Right atrium auricular region (tissue), 2 donors: ENCODE results near the gene SLC8B1. TPM values are rescaled to one million over a fixed set of nuclear protein-coding genes. Genes with fewer than 3 reads are reported as not detected.
A peak's percentile ranks its signal among the peaks of the same experiment; 100 is the strongest.

Experiments used
- DNase-seq: peaks from one replicate; pipeline ENCODE4 v3.0.0-alpha.2; 2019; ENCODE audit warnings: low spot score
- H3K27ac ChIP-seq, 2 donors: fragments of 200-600 bp; sonication (generic); 1 replicate in 1 of 2; 2 replicates in 1 of 2; pipeline ENCODE4 v1.5.1; 2016 to 2019
- H3K27me3 ChIP-seq, 2 donors: fragments of 200-600 bp; sonication (generic); one replicate each; pipeline versions ENCODE4 v1.5.1 to v1.6.0; 2017 to 2019
- H3K36me3 ChIP-seq: fragments of 200-600 bp; sonication (generic); one replicate; pipeline ENCODE4 v1.5.1; 2016
- H3K4me1 ChIP-seq, 2 donors: fragments of 200-600 bp; sonication (generic); one replicate each; pipeline versions ENCODE4 v1.5.1 to v1.6.0; 2017 to 2019
- H3K4me3 ChIP-seq, 2 donors: fragments of 200-600 bp; sonication (generic); 1 replicate in 1 of 2; 2 replicates in 1 of 2; pipeline ENCODE4 v1.5.1; 2017 to 2019; ENCODE audit warnings: mild to moderate bottlenecking in 1 of 2, moderate library complexity in 1 of 2
- H3K9me3 ChIP-seq, 2 donors: fragments of 200-600 bp; sonication (generic); one replicate each; pipeline ENCODE4 v1.5.1; 2019
- total RNA-seq, 2 donors: library from RNA; depleted of rRNA; stranded (reverse); fragments of >200 nt; gene quantifications; one replicate each; pipeline ENCODE4 v1.1.0, GENCODE V29; 2016
- TF ChIP-seq, protein P1 (sequence below), 2 donors: fragments of 200-600 bp; sonication (generic); IDR thresholded peaks; one replicate each; pipeline ENCODE4 v1.5.1; 2019; ENCODE audit warnings: antibody characterized with exemption in 2 of 2

SLC8B1 gene
- total RNA-seq, 2 donors from 2014 or later, result 17.1 to 18.8 TPM

DNA sequence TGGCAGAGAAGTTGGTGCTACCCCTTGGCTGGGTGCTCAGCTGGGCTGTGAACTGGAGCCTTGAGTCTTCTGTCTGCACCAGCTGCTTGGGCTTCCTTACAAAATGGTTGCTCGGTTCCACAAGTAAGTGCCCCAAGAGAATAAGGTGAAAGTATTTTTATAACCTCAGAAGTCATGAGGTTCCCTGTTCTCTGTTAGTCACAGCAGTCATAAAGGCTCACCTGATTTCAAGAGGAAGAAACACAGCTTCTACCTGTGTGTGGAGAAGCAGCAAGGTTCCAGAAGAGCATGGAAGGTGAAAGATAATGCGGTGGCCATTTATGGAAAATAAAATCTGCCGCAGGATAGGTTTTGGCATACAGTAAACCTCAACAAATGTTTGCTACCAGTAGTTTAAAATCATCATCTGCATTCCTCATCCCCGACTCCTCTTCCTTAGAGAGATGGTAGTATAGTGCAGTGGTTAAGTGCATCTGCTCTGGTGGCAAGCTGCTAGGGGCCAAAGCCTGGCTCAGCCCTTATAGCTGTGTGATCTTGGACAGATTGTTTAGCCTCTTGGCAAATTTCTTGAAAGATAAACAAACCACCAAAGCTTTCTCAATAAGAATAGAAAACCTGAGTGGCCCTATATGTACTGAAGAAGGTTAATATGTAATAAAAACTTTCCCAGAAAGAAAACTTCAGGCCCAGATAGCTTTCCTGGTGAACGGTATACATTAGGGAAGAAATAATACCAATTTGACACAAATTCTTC is 81.2 kb downstream of the SLC8B1 start:
- peaks cover 0 to 11% of the 10 kb centered on the region in 2 donors for H3K4me1 ChIP-seq
- peak overlapping the region; percentile 68 to 71 for H3K27ac ChIP-seq
- no peak for DNase-seq
- H3K27me3 ChIP-seq, result no peaks in the 10 kb centered on the region
- peaks cover 0 to 13% of the 10 kb centered on the region in 2 donors for H3K9me3 ChIP-seq
- TF ChIP-seq, protein P1, sequence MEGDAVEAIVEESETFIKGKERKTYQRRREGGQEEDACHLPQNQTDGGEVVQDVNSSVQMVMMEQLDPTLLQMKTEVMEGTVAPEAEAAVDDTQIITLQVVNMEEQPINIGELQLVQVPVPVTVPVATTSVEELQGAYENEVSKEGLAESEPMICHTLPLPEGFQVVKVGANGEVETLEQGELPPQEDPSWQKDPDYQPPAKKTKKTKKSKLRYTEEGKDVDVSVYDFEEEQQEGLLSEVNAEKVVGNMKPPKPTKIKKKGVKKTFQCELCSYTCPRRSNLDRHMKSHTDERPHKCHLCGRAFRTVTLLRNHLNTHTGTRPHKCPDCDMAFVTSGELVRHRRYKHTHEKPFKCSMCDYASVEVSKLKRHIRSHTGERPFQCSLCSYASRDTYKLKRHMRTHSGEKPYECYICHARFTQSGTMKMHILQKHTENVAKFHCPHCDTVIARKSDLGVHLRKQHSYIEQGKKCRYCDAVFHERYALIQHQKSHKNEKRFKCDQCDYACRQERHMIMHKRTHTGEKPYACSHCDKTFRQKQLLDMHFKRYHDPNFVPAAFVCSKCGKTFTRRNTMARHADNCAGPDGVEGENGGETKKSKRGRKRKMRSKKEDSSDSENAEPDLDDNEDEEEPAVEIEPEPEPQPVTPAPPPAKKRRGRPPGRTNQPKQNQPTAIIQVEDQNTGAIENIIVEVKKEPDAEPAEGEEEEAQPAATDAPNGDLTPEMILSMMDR (IDR thresholded peaks at IDR 0.05), result no peak
- no peak overlapping the region for H3K4me3 ChIP-seq
- H3K36me3 ChIP-seq, result peaks cover 21% of the 10 kb centered on the region

DNA sequence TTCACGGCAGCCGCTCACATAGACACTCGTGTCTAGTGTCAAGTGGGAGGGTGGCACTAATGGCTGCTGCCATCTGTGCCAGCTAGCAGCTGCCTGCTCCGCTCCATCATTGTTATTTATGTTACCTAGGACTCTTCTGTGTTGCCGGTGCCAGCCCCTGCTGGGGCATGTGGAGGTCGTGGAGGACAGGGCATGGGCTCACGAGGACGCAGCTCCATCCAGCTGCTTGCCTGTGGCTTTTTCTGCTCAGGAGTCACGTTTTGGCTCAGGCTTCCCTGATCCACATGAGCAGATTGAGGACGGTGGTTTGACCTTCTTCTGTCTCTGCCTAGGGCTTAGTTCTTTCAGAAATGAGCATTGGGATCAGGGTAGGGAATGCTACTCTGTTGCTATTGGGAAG is 82.4 kb downstream of the SLC8B1 start:
- no peak for DNase-seq
- Histone ChIP-seq H3K4me1 (peaks cover 0 to 10% of the 10 kb centered on the region in 2 donors), H3K36me3 (peaks cover 21% of the 10 kb centered on the region), H3K4me3 (no peak overlapping the region), H3K9me3 (peaks cover 0 to 13% of the 10 kb centered on the region in 2 donors), H3K27me3 (no peaks in the 10 kb centered on the region), H3K27ac (peak overlapping the region; percentile 68 to 71)
- TF ChIP-seq, protein P1 (IDR thresholded peaks at IDR 0.05), result no peak

DNA sequence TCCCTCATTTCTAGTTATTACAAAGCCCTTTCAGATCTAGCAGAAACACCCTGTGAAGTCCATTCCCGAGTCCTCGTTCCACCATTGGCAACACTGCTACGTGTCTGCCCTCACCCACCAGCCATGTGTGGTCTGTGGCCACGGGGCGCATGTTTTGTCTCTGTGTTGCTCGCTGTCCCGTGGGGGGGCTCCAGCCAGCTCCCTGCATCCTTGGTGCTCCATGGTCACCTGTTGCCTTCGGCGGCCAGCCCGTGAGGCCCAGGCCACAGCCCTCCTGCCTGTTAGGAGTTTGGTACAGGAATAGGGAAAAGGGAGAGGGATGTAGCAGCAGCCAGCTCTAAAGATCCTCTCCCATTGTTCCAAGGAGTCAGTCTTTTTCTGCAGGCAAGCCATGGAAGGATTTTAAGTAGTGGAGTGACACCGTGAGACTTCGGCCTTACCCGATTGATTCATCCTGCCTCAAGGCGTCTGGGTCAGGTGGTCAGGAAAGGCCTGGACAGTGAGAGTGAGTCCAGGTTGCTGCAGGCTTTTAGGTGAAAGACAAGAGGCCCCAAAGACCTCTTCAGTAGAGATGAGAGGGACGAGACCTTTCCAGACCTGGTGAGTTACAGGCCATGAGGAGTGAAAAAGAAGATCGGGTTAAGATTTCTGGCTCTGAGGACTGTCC is 83.4 kb downstream of the SLC8B1 start:
- H3K4me1 ChIP-seq, result peaks cover 0 to 20% of the 10 kb centered on the region in 2 donors
- peak overlapping the region; percentile 68 to 71 for H3K27ac ChIP-seq
- DNase-seq, result no peak
- no peak overlapping the region for H3K4me3 ChIP-seq
- H3K9me3 ChIP-seq, result peaks cover 0 to 13% of the 10 kb centered on the region in 2 donors
- H3K36me3 ChIP-seq, result peaks cover 30% of the 10 kb centered on the region
- no peaks in the 10 kb centered on the region for H3K27me3 ChIP-seq
- TF ChIP-seq, protein P1 (IDR thresholded peaks at IDR 0.05), result no peak

DNA sequence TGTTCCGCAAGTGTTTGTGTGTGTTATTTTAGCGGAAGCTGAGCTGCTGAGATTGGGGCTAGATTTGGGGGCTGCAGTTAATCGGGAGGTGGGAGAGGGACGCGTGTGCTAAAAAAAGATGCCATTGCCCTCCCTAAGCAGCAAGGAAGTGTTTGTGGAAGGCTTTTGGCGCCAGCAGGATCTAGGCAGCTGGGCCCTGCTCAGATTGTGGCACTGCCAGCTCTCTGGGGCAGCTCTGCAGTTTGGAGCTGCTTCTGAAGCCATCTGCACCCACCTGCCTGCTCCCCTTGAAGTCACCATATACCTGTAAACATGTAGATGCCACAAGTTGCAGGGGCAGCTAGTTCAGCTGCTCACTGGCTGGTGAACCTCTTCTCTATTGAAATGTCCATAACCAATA is 84.9 kb downstream of the SLC8B1 start:
- H3K4me1 ChIP-seq, result peaks cover 0 to 32% of the 10 kb centered on the region in 2 donors
- H3K27me3 ChIP-seq, result no peaks in the 10 kb centered on the region
- no peak for DNase-seq
- TF ChIP-seq, protein P1 (IDR thresholded peaks at IDR 0.05), result no peak
- H3K36me3 ChIP-seq, result peaks cover 32% of the 10 kb centered on the region
- H3K9me3 ChIP-seq, result peaks cover 0 to 13% of the 10 kb centered on the region in 2 donors
- H3K27ac ChIP-seq, result peak overlapping the region; percentile 1 to 7
- no peak overlapping the region for H3K4me3 ChIP-seq

DNA sequence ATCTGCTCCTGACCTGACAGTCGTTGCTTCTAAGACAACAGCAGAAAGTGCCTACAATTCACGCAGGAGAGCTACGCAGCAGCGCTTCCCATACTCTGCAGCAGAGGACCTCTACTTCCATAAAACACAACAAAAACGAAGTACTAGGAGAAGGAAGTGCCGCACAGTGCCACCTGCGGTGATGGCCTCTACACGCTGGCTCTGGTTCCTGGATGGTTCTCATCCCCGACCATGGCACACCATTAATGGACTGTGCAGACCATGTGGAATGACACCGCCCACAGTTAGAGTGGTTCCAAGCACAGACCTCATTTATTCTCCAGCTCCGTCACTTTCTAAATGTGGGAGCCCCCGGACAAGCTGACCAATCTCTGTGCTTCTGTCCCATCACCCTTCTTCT is 85.4 kb downstream of the SLC8B1 start:
- Histone ChIP-seq H3K27me3 (no peaks in the 10 kb centered on the region), H3K9me3 (peaks cover 0 to 13% of the 10 kb centered on the region in 2 donors), H3K27ac (no peak overlapping the region), H3K4me3 (no peak overlapping the region), H3K4me1 (peaks cover 0 to 37% of the 10 kb centered on the region in 2 donors), H3K36me3 (peaks cover 32% of the 10 kb centered on the region)
- no peak for DNase-seq
- TF ChIP-seq, protein P1 (IDR thresholded peaks at IDR 0.05), result no peak
